ENCODE results near the gene PRDM7.

Gene PRDM7

GRCh38 chr16:90007015-90007414 lies 70.1 kb downstream of the PRDM7 start:
- 0 out of 3 replicates have a peak, but pooled peaks have one; percentile 17 for ATAC-seq (ENCODE audit: low read depth)
- TF ChIP-seq CTCF (IDR thresholded peaks at IDR 0.05; ENCODE audit: poor library complexity, severe bottlenecking) = no peak
- Histone ChIP-seq H3K9me3 (ENCODE audit: severe bottlenecking) (no peaks in the 10 kb centered on the region), H3K4me3 (ENCODE audit: severe bottlenecking) (no peak overlapping the region), H3K27ac (ENCODE audit: poor library complexity, severe bottlenecking) (no peak overlapping the region), H3K36me3 (ENCODE audit: low read depth) (no peaks in the 10 kb centered on the region), H3K4me1 (ENCODE audit: insufficient read depth, poor library complexity, severe bottlenecking) (no peaks in the 10 kb centered on the region), H3K27me3 (ENCODE audit: insufficient read depth, poor library complexity, severe bottlenecking) (no peaks in the 10 kb centered on the region)
- DNase-seq (ENCODE audit: low spot score) = no peak

All from RWPE2 (cell line).